ENCODE measurements around the gene CHSY1.
"Not testable (repeated sequence)": the region's sequence is repeated elsewhere in the genome, so short reads cannot be mapped to it uniquely, and the experiment has no call there.

Gene CHSY1

DNA sequence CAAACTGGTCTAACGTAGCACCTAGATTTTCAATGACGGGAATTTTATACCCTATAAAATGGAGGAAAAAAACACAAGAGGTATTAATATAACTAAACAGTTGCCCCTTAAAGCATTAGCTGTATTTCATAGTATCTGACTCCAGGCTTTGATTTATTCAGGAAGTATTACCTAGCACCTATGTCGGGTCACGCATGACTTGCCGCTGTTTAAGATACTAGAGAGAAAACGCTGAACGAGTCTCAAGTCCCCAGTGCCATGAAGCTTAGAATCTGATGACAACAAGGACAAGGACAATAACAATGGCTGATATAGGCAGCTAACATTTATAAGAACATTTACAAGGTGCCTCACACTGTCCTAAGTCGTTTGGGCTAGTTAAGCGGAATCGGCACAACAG is 41.3 kb upstream of the CHSY1 start:
- Histone ChIP-seq H3K4me3 (replicated peaks; ENCODE audit: low read depth, low read length) (peak overlapping the region; percentile 85), H3K36me3 (ENCODE audit: control insufficient read depth, insufficient read depth, low read length) (peaks cover 6% of the 10 kb centered on the region; the same call in 1 of the 2 replicates), H3K27me3 (replicated peaks; ENCODE audit: control insufficient read depth, insufficient read depth, low read length) (no peaks in the 10 kb centered on the region)
- TF ChIP-seq, protein P1, sequence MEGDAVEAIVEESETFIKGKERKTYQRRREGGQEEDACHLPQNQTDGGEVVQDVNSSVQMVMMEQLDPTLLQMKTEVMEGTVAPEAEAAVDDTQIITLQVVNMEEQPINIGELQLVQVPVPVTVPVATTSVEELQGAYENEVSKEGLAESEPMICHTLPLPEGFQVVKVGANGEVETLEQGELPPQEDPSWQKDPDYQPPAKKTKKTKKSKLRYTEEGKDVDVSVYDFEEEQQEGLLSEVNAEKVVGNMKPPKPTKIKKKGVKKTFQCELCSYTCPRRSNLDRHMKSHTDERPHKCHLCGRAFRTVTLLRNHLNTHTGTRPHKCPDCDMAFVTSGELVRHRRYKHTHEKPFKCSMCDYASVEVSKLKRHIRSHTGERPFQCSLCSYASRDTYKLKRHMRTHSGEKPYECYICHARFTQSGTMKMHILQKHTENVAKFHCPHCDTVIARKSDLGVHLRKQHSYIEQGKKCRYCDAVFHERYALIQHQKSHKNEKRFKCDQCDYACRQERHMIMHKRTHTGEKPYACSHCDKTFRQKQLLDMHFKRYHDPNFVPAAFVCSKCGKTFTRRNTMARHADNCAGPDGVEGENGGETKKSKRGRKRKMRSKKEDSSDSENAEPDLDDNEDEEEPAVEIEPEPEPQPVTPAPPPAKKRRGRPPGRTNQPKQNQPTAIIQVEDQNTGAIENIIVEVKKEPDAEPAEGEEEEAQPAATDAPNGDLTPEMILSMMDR (IDR thresholded peaks at IDR 0.05; ENCODE audit: insufficient read depth, low read length, poor library complexity, severe bottlenecking): no peak
- DNase-seq (ENCODE audit: extremely low read depth, insufficient read length): no peak

DNA sequence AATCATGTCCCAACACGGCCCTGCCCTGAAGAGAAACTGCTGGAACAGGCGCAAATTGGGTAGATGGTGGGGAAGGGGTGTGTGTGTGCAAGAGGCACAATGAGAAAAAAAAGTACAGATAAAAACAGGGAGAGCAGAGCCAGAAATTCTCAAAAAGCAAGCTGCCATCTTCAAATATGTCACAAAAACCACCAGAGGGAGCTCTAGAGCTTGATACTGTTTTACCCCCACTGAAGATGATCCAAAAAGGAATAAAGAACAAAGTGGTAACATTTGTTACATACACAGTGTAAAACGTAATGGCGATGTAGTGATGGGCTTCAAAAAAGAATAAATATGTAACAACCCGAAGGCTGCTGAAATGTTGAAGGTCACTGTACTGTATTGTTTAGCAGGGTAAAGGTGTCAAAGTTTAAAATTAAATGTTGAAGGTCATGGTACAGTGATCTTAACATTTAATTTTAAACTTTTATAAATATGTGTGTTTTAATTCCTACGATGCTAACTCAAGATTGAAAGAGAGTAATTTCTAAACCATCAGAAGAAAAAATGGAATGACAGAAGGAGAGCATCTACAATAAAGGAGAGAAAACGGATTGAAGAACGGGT is 37.2 kb upstream of the CHSY1 start:
- Histone ChIP-seq H3K36me3 (ENCODE audit: control insufficient read depth, insufficient read depth, low read length) (peaks cover 19% of the 10 kb centered on the region), H3K27me3 (replicated peaks; ENCODE audit: control insufficient read depth, insufficient read depth, low read length) (no peaks in the 10 kb centered on the region), H3K4me3 (replicated peaks; ENCODE audit: low read depth, low read length) (no peak overlapping the region)
- TF ChIP-seq, protein P1 (IDR thresholded peaks at IDR 0.05; ENCODE audit: insufficient read depth, low read length, poor library complexity, severe bottlenecking): peak; percentile 65
- DNase-seq (ENCODE audit: extremely low read depth, insufficient read length): no peak

DNA sequence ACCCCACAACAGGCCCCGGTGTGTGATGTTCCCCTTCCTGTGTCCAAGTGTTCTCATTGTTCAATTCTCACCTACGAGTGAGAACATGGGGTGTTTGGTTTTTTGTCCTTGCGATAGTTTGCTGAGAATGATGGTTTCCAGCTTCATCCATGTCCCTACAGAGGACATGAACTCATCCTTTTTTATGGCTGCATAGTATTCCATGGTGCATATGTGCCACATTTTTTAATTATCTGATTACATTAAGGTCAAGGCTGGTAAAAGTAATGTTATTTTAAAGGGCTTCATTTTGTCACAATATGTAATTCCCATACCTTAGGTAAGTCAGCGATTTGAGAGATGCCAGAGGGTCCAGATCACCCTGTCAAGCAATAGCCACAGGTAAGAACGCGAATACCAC is 35.5 kb upstream of the CHSY1 start:
- H3K27me3 ChIP-seq (replicated peaks; ENCODE audit: control insufficient read depth, insufficient read depth, low read length); H3K4me3 ChIP-seq (replicated peaks; ENCODE audit: low read depth, low read length); DNase-seq (ENCODE audit: extremely low read depth, insufficient read length): not testable (repeated sequence)
- peaks cover 20% of the 10 kb centered on the region for H3K36me3 ChIP-seq (ENCODE audit: control insufficient read depth, insufficient read depth, low read length)

DNA sequence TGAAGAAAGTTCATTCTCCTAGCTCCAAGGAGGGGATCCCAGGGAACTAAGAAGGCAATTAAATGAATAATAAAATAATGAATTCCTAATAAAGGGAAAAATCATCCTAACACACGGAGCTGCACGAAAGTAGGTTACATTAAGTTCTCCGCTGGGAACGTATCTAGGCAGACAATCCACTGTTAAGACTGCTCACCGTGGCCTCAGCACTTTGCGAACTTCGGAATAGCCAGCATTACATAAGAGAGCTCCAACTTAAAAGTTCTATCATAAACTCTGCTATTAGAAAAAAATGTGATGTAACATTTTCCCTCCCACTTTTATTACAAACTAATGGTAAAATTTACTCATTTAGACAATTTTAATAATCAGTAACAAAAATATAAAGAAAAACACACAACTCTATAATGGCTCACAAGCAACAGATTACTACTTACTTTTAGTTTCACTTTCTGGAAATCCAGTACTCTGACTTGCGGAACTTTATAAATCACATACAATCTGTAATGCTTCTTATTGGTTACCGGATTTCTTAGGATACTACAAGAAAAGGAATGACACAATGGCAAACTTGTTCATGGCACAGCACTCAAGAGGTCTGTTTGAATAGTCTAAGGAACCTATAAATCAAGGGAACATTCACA is 34.7 kb upstream of the CHSY1 start:
- TF ChIP-seq, protein P1 (IDR thresholded peaks at IDR 0.05; ENCODE audit: insufficient read depth, low read length, poor library complexity, severe bottlenecking): no peak
- Histone ChIP-seq H3K36me3 (ENCODE audit: control insufficient read depth, insufficient read depth, low read length) (peaks cover 23% of the 10 kb centered on the region), H3K4me3 (replicated peaks; ENCODE audit: low read depth, low read length) (no peak overlapping the region)

DNA sequence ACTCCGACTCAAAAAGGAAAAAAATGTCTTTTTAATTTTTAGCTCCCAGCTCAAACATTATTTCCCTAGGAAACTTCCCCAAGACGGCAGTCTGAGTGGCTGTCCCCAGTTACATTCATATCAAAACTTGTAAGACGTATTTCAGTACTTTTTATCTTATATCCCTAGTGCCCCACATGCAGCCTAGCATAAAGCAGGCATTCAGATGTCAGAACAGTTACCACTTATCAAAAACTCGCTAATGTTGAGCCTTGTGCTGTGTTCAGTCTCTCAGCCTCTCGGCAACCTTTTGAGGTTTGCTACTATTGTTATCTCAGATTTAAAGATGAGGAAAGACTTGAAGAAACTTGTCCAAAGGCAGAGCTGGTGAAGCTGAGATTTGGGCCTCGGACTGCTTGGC is 32.1 kb upstream of the CHSY1 start:
- Histone ChIP-seq H3K4me3 (replicated peaks; ENCODE audit: low read depth, low read length) (no peak overlapping the region), H3K27me3 (replicated peaks; ENCODE audit: control insufficient read depth, insufficient read depth, low read length) (no peaks in the 10 kb centered on the region), H3K36me3 (ENCODE audit: control insufficient read depth, insufficient read depth, low read length) (peaks cover 26% of the 10 kb centered on the region)
- DNase-seq (ENCODE audit: extremely low read depth, insufficient read length): no peak
- TF ChIP-seq, protein P1 (IDR thresholded peaks at IDR 0.05; ENCODE audit: insufficient read depth, low read length, poor library complexity, severe bottlenecking): no peak

More for the DNA sequence above, 34.7 kb upstream of the CHSY1 start:
- no peak for DNase-seq (ENCODE audit: extremely low read depth, insufficient read length)
- H3K27me3 ChIP-seq (replicated peaks; ENCODE audit: control insufficient read depth, insufficient read depth, low read length): no peaks in the 10 kb centered on the region

DNA sequence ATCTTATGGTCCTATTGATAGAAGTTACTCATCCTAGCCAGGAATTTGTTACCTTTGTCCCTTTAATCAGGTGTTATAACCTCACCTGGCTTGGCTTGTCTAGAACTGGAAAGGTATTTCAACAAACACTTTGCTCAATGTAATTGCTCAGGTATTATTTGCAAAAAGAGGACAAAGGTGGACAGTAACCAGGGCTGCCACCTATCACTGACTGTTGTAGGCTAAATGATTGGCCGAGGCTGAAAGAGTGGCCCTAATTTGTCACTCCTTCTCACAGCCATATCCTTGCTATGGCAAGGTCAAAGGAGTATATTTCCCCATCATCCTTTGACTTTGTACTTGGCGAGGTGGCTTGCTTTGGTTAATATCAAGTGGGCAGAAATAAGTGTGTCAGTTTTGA is 28.2 kb upstream of the CHSY1 start:
- Histone ChIP-seq H3K36me3 (ENCODE audit: control insufficient read depth, insufficient read depth, low read length) (peaks cover 15% of the 10 kb centered on the region), H3K4me3 (replicated peaks; ENCODE audit: low read depth, low read length) (no peak overlapping the region), H3K27me3 (replicated peaks; ENCODE audit: control insufficient read depth, insufficient read depth, low read length) (no peaks in the 10 kb centered on the region)
- no peak for DNase-seq (ENCODE audit: extremely low read depth, insufficient read length)
- TF ChIP-seq, protein P1 (IDR thresholded peaks at IDR 0.05; ENCODE audit: insufficient read depth, low read length, poor library complexity, severe bottlenecking): no peak
